OCI-M2 (cell line): ENCODE data around the gene OR52L1.
"Not testable (repeated sequence)": the region's sequence is repeated elsewhere in the genome, so short reads cannot be mapped to it uniquely, and the experiment has no call there.

ENCODE experiments used
- DNase-seq: peaks from one replicate; lab custom pipeline; 2025; ENCODE audit not compliant: unreplicated experiment; lab: John Stamatoyannopoulos, UW

OR52L1 gene

DNA sequence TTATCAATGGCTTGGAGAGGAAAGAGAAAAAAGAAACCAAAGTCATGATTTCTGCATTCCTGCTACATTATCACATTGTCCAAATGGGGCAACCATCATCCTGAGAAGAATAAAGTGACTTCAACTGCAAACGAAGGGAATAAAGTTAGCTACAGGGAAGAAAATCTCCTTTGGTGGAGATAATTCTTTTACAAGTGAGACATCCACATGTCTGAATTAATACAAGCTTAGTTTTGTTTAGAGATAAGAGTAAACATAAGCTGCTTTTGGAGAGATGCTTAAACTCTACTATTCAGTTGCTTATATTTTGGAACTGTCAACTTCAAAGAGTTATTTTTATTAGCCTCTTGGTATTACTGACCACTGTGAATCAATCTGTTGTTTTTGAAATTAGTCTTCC lies at the start of gene OR52L1:
OR52L1 (minus strand) TSS at position 101 of the 400 bp plus-strand sequence; CDS start at position 46, 55 bp downstream.
- no peak for DNase-seq

DNA sequence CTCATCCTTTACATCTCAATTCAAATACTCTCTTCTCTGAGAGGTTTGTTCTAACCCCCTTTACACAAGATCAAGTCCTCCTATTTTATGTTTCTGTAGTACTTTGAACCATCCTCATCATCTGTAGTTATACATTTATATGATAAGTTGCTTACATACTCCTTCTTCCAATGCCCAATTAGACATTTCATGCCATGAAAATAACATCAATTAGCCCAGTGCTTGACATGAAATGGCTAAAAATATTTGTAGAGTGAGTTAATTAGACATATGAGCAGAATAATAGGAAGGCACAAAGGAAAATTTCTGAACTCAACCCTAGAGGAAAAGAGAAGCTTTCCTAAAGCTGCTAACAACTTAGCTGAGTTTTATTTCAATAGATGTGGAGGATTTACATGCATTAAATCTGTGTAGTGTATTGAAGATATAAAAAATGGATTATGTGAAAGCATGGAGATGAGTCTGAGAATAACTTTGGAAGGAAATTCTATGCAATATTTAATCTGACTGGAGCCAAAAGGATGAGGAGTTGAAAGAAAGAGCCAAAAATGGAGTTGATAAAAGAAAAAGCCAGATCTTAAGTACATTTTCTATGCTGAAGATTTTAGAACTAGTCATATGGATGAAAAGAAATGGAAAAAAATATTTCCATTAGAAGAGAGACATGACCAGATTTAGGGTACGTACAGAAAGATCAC lies 44.1 kb upstream of the OR52L1 start, which contains the start of gene OR56A1:
OR56A1 (minus strand) TSS at position 51 of the 698 bp plus-strand sequence. CDS start 3,066 bp downstream, outside the sequence.
- DNase-seq = no peak

DNA sequence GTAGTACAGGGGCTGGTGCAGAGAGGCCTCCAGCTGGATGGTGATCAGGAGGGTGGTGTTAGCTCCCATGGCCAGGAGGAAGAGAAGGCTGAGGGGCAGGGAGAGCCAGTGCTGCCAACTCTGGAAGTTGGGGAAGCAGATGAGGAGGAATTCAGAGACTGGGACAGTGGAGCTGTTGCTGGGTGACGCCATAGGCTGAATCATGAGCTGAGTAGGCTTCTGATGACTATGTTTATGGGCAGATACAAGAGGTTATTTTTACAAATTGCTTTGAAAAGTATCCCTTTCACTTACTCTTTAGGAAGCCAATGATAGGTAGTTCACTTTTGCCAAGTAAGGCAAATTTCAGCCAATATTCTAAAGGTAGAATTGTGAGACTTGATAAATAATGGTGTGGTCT lies 40.7 kb upstream of the OR52L1 start:
- no peak for DNase-seq

DNA sequence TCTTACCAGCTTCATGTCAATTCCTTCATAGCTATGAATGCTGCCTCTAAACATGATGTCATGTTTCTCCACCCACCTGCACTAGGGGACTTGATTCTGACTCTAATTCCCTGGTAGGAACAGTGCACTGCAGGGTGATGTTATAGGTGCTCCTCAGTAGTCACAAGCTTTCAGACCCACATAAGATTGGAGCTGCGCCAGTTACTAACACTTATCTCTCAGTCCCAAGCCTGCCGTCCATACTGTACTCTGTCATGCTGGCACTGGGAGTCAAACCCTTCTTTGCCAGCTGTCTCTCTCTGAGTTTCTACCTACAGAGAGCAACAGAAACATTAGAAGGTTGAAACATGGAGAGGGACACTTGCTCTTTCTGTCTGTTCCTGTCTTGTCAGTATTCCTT lies 38.3 kb upstream of the OR52L1 start:
- DNase-seq = no peak

DNA sequence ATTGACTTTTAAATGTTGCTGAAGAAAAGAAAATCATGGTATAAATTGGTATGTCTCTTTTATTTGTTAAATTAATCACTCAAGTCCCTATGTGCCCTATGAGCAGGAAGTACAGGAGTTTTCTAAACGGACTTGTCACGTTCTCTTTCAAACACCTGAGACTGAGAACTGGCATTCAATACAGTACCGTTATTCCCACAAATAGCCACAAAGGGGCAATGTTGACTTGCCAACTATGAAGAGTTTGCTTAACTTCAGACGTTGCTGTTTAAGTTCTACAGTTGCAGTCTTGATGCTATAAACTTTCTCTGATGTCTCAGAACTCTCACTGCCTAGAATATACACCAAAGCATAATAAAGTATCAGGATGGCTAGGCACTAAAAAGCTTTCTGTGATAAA lies 36.2 kb upstream of the OR52L1 start:
- peak; percentile 26 for DNase-seq

DNA sequence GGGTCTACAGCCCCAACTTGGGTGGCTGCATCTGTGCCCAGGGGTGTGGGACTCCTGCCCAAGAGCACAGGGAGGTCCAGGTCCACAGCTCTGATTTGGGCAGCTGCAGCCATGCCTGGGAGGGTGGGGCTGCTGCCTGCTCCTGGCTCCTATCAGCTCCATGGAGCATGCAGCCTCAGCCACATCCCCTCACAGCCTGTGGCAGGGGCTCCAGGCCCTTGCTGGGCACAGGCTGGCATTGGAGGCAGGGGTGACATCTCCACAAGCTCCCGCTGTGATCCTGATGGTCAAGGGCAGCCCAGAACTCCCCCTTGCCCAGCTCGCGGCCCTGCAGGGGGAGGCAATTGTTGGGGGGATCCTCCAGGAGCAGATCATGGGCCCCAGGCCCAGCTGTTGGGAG lies 26.3 kb upstream of the OR52L1 start:
- DNase-seq = no peak

DNA sequence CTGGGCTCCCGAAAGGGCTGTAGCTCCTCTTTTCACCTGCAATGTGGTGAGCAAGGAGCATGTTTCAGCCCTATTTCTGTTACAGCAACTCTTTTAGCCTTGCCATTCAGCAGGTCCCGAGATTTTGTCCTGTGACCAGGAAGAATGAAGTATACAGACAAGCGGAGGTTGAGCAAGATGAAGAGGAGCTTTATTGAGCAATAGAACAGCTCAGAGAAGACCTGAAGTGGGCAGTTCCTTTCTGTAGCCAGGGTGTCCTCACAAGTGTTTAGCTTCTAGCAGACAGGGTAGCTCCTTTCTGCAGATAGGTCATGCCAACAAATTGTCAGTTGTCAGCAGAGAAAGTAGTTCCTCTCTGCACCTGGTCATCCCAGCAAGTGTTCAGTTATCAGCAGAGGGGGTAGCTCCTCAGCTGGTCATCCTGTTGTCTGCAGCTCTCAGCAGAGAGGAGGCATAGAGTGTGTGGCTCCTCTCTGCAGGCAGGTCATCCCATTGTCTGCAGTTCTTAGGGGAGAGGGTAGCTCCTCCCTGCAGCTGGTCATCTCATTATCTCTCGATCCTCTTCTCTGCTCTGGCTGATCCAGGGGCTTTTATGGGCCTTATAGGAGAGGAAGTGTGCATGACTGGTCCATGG lies 25.4 kb upstream of the OR52L1 start:
- DNase-seq = no peak

- DNase-seq = no peak
Measured at GRCh38 chr11:6006846-6007245, 20.1 kb upstream of the OR52L1 start, which contains the start of gene OR56A4. Gene OR56A4 (minus strand): TSS chr11:6006946. CDS start chr11:6002992, 3,954 bp downstream.

DNA sequence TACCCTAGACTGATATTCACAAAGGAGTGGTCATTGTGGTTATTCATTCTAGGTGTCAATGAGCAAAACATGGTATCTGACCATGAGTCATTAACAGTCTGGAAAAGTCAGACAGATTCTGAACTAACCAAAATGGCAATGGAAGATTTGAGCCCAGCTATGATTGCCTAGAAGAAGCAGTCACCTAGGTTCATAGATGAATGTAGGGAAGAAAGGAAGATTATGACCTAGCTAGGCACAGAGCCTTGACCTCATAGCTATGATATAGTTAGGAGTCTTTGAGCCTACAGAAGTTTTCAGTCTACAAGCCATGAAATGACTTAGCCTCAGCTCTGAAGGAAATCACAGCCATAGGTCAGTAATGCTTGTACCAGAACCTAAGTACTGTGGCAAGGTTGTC lies 19.6 kb upstream of the OR52L1 start:
- no peak for DNase-seq

GRCh38 chr11:6002202-6002699 lies 15.5 kb upstream of the OR52L1 start:
- no peak for DNase-seq

GRCh38 chr11:5994791-5995190 lies 8.0 kb upstream of the OR52L1 start:
- no peak for DNase-seq

DNA sequence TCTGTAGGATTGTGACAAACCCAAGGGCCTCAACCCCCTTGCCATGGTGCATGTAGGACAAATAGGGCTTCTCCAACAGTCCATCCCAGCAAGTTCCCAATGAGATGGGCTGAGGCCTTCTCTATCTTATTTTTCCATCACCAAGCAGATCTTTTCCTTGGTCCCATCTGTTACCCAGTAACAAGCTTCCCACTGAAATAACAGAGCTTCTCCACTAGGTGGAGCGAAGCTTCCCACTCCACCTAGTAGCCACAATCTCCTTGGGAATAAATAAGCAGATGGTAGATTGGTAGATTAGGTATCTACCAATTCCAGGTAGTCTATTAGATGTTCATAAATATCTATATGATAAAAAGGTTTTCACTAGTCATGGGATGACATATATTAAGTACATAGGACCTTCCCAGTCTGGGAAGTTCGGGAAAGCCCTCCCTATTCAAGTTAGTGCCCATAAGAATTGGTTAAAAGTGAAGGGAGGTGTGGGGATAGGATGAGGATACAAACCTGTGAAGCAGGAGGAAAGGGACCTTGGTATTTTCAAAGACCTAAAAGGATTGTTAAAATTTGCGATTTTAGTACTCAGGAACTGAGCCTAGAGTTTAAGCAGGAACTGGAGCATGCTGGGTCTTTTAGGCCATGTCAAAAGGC lies 5.9 kb upstream of the OR52L1 start:
- DNase-seq = no peak

DNA sequence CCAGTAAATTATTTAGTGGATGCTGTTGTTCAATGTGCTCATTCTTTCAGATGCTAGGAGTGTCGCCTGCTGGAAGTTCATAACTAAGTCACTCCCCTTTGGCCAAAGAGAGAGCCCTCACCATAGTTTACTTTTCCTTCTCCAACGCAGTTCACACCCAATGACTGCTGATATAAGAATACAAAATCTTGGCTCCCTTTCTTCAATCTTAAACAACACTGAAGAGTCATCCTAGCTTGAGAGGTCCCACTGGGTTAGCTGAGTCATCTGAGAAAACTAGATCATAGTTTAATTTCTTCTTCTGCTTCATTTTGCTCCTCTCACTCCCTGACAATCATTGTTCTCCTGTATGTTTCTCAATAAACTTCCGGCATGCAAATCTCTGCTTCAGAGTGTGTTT lies 5.4 kb upstream of the OR52L1 start:
- no peak for DNase-seq

DNA sequence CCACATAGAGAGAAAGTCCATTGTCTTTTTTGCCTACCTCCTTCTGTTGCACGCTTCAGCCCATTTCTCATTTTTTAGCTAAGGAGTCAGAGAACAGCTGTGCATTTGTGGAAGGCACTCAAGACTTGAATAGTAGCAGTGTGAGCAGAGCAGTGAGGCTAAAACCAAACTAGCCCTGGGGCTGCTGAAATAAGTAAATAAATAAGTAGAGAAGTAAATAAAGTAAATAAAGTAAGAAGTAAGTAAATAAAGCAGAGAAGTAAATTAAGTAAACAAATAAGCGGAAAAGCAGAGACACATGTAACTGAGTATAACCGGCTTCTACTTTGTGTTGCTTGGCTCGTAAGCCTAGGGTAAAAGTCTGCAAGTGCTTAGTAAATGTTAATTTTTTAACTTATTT lies 2.4 kb upstream of the OR52L1 start:
- no peak for DNase-seq

GRCh38 chr11:5983443-5983842 lies 3.3 kb downstream of the OR52L1 start:
- DNase-seq = no peak

DNA sequence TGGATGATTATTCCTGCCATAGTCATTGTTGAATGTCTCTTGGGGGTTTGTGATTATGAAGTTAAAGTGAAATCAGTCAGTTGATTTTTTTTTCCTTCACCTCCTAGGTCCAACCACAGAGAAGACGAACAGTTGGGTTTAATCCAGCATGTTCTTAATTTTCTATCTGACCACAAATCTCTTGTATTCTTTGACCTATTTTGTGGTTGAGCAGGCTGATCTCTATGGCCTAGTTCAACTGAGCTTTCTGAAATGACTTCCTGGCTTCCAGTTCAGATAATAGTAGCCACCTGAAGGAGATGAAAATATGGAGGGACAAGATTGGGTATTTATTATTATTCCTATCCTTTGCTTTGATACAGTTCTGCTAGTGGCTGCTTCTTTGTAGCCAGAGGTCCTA lies 13.3 kb downstream of the OR52L1 start:
- no peak for DNase-seq

GRCh38 chr11:5968394-5968793 lies 18.4 kb downstream of the OR52L1 start, which contains the start of gene OR56A5:
Gene OR56A5 (minus strand): TSS chr11:5968494. CDS start chr11:5968494, 0 bp downstream.
- DNase-seq = no peak

- no peak for DNase-seq
Measured at GRCh38 chr11:5967708-5968107, 19.1 kb downstream of the OR52L1 start.

DNA sequence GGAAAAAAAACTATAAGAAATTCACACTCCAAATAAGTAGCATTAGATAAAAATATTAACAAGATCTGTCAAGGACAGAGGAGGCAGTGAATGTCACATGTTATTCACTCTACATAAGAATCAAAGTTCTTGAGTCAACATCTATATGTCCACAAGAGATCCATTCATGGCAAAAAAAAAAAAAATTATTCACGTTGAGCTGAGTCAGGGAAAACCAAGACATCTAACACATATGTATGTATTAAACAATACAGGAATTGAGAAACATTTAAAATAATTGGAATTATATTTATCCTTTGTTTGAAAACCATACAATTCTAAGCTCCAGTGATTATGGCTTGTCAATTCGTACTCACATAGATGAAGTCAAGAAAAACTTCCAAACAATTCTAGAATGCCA lies 19.8 kb downstream of the OR52L1 start:
- no peak for DNase-seq

GRCh38 chr11:5960704-5961320 lies 26.0 kb downstream of the OR52L1 start:
- not testable (repeated sequence) for DNase-seq

GRCh38 chr11:5955586-5955985 lies 31.2 kb downstream of the OR52L1 start:
- DNase-seq = no peak
